Measurements from ENCODE around the gene YIPF7. TPM values are rescaled to one million over a fixed set of nuclear protein-coding genes. Genes with fewer than 3 reads are reported as not detected.

Gene YIPF7
- total and polyA plus RNA-seq, 10 donors, result 0.05 to 0.24 (median 0.13) TPM; not detected in 7

DNA sequence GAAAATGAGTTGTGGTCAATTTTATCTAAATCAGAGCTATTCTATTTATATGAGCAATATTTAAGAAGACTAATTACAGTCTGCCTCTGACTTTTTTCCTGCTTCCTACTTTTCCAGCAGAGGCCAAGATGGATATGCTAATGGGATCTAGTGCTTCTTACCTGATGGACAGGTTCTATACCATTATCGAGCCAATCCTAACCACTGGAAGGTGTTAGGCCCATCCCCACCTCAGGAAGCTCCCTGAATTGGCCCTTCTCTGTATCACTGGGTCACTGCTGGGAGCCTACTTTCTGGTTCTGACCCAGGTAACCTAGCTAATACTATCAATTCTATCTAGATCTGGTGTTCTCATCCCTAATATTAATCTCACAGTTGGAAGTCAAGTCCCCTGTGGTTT lies 577 bp upstream of the YIPF7 start:
- no peak overlapping the region for H3K4me3 ChIP-seq
- H3K4me1 ChIP-seq, result no peaks in the 10 kb centered on the region
- no peaks in the 10 kb centered on the region for H3K27me3 ChIP-seq (replicated peaks in 1 of 7)
- intact Hi-C loops (cut with DNase I; ENCODE audit: low total_unique reads), result no loop called here
- 64 to 97% (median 81%) methylated on average over 1 of the region's 1 CpG for WGBS, 5 donors
- no peaks in the 10 kb centered on the region for H3K9me3 ChIP-seq
- no peak for DNase-seq
- H3K36me3 ChIP-seq, result no peaks in the 10 kb centered on the region
- H3K27ac ChIP-seq, result no peak overlapping the region
- TF ChIP-seq, protein P1, sequence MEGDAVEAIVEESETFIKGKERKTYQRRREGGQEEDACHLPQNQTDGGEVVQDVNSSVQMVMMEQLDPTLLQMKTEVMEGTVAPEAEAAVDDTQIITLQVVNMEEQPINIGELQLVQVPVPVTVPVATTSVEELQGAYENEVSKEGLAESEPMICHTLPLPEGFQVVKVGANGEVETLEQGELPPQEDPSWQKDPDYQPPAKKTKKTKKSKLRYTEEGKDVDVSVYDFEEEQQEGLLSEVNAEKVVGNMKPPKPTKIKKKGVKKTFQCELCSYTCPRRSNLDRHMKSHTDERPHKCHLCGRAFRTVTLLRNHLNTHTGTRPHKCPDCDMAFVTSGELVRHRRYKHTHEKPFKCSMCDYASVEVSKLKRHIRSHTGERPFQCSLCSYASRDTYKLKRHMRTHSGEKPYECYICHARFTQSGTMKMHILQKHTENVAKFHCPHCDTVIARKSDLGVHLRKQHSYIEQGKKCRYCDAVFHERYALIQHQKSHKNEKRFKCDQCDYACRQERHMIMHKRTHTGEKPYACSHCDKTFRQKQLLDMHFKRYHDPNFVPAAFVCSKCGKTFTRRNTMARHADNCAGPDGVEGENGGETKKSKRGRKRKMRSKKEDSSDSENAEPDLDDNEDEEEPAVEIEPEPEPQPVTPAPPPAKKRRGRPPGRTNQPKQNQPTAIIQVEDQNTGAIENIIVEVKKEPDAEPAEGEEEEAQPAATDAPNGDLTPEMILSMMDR (IDR thresholded peaks at IDR 0.05 in 8 of 11, conservative IDR thresholded peaks at IDR 0.05 in 3 of 11), result no peak
- TF ChIP-seq POLR2AphosphoS5 (IDR thresholded peaks at IDR 0.05) (no peak), POLR2A (IDR thresholded peaks at IDR 0.05) (no peak)

DNA sequence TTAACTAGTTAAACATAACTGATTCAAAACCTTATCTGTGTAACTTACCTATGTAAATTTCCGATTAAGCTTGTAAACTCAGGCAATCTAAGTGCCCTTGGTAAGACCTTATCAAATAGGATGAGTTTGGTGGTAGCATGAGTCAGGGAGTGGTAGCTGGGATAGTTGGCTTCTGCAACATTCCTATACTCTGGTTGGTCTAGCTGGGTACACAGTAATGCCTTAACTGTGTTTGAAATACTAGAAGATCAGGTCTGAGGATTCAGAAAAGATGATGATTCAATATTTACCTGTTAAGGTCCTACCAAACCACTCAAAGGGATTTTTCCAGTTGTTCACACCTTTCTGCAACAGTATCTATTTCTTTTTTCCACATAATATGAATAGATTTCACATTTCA lies 5.3 kb downstream of the YIPF7 start:
- intact Hi-C loops (cut with DNase I; ENCODE audit: low total_unique reads), result no loop called here
- Histone ChIP-seq H3K36me3 (no peaks in the 10 kb centered on the region), H3K4me3 (no peak overlapping the region), H3K4me1 (no peaks in the 10 kb centered on the region), H3K27me3 (replicated peaks in 1 of 7) (no peaks in the 10 kb centered on the region), H3K27ac (no peak overlapping the region), H3K9me3 (peaks cover 0 to 26% (median 16%) of the 10 kb centered on the region in 8 donors)
- TF ChIP-seq POLR2AphosphoS5 (IDR thresholded peaks at IDR 0.05), result no peak
- no peak for TF ChIP-seq POLR2A (IDR thresholded peaks at IDR 0.05)
- TF ChIP-seq, protein P1 (IDR thresholded peaks at IDR 0.05 in 8 of 11, conservative IDR thresholded peaks at IDR 0.05 in 3 of 11), result no peak
- 84 to 95% (median 92%) methylated on average over 1 of the region's 1 CpG for WGBS, 5 donors
- no peak for DNase-seq

- Histone ChIP-seq H3K4me3 (no peak overlapping the region), H3K27me3 (replicated peaks in 1 of 7) (no peaks in the 10 kb centered on the region), H3K36me3 (no peaks in the 10 kb centered on the region), H3K9me3 (peaks cover 0 to 8% (median 3%) of the 10 kb centered on the region in 8 donors), H3K27ac (no peak overlapping the region), H3K4me1 (no peaks in the 10 kb centered on the region)
- WGBS, 5 donors, result 87 to 96% (median 91%) methylated on average over 4 of the region's 4 CpGs
- no peak for DNase-seq
- TF ChIP-seq, protein P1 (IDR thresholded peaks at IDR 0.05 in 8 of 11, conservative IDR thresholded peaks at IDR 0.05 in 3 of 11), result no peak
- TF ChIP-seq POLR2AphosphoS5 (IDR thresholded peaks at IDR 0.05) (no peak), POLR2A (IDR thresholded peaks at IDR 0.05) (no peak)
- intact Hi-C loops (cut with DNase I; ENCODE audit: low total_unique reads), result no loop called here
Observed at GRCh38 chr4:44638091-44638490, 13.3 kb downstream of the YIPF7 start.

DNA sequence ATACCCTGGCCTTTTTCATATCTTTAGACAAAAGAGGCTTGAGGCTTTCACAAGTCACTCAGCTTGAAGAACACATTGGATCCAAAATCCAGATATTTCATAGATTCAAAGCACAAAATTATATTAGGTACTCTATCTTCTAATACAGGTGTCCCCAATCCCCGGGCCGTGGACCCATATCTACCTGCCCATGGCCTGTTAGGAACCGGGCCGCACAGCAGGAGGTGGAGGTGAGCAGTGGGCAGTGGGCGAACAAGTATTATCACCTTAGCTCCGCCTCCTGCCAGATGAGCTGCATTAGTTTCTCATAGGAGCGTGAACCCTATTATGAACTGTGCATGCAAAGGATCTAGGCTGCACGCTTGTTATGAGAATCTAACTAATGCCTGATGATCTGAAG lies 18.7 kb downstream of the YIPF7 start:
- H3K9me3 ChIP-seq, result no peaks in the 10 kb centered on the region
- H3K27me3 ChIP-seq (replicated peaks in 1 of 7), result peaks cover 0 to 4% (median 0%) of the 10 kb centered on the region in 7 donors
- no peak for DNase-seq
- no peak overlapping the region for H3K4me3 ChIP-seq
- TF ChIP-seq POLR2A (IDR thresholded peaks at IDR 0.05), result no peak
- no peak for TF ChIP-seq POLR2AphosphoS5 (IDR thresholded peaks at IDR 0.05)
- TF ChIP-seq, protein P1 (IDR thresholded peaks at IDR 0.05 in 8 of 11, conservative IDR thresholded peaks at IDR 0.05 in 3 of 11), result no peak
- no peaks in the 10 kb centered on the region for H3K36me3 ChIP-seq
- 85 to 93% (median 88%) methylated on average over 8 of the region's 8 CpGs for WGBS, 5 donors
- H3K4me1 ChIP-seq, result no peaks in the 10 kb centered on the region
- intact Hi-C loops (cut with DNase I; ENCODE audit: low total_unique reads), result no loop called here
- H3K27ac ChIP-seq, result no peak overlapping the region
